GM12878 (cell line): ENCODE measurements around the gene RASA4. TPM values are rescaled to one million over a fixed set of nuclear protein-coding genes. Genes with fewer than 3 reads are reported as not detected.
"Not testable (repeated sequence)": the region's sequence is repeated elsewhere in the genome, so short reads cannot be mapped to it uniquely, and the experiment has no call there.

Experiments
- ATAC-seq: fragments of 200-7000 bp; cut with Tn5 transposase; 3 replicates; pipeline ENCODE4 v1.9.1; 2020; ENCODE audit warnings: mild to moderate bottlenecking, moderate library complexity
- BruUV-seq: library from RNA; stranded (reverse); fragments of 400-500 nt; replicated peaks from 2 replicates; lab custom pipeline; 2021; lab: Mats Ljungman, UMichigan
- CTCF ChIA-PET: fragments of 300-600 bp; sonication (Branson Sonifier 250); formaldehyde crosslinking; extraction: SDS; loops from one replicate; lab custom pipeline; 2021; ENCODE audit warnings: inconsistent platforms; lab: Yijun Ruan, JAX
- POLR2A ChIA-PET: fragments of 350-600 bp; formaldehyde crosslinking; extraction: SDS; loops from one replicate; lab custom pipeline; 2021; ENCODE audit warnings: inconsistent platforms; lab: Charles Lee
- RAD21 ChIA-PET: fragments of 300-600 bp; sonication (Branson Sonifier 250); formaldehyde crosslinking; loops from one replicate; lab custom pipeline; 2023; ENCODE audit warnings: antibody characterized with exemption; ENCODE audit not compliant: unreplicated experiment; lab: Charles Lee
- SMC1A ChIA-PET: fragments of 300-600 bp; sonication (Branson Sonifier 250); formaldehyde crosslinking; loops from one replicate; lab custom pipeline; 2023; ENCODE audit not compliant: unreplicated experiment, uncharacterized antibody; lab: Charles Lee
- DNase-seq: peaks from one replicate; pipeline ENCODE4 v3.0.0-alpha.2; 2011; ENCODE audit warnings: low read depth, low spot score
- FAIRE-seq: peaks from 3 replicates; lab custom pipeline; 2011; peaks lifted over from hg19 to GRCh38; lab: Jason Lieb, UNC
- H2AFZ ChIP-seq: 2 replicates; pipeline ENCODE4 v1.6.0; 2011; ENCODE audit warnings: low read depth, low read length, control low read depth; ENCODE audit not compliant: control insufficient read depth
- H3K27ac ChIP-seq: 2 replicates; pipeline ENCODE4 v1.5.1; 2011; ENCODE audit warnings: control low read depth; ENCODE audit not compliant: control insufficient read depth, insufficient read depth
- H3K27me3 ChIP-seq, 2 experiments: replicated peaks in 1 of 2; 2 replicates each; pipeline versions ENCODE4 v1.6.0 to v1.6.1; 2011; ENCODE audit warnings: low read length in 1 of 2; ENCODE audit not compliant: control insufficient read depth in 2 of 2, insufficient read depth in 2 of 2
- H3K36me3 ChIP-seq, 2 experiments: 2 replicates each; pipeline ENCODE4 v1.5.1; 2011; ENCODE audit warnings: low read length in 1 of 2; ENCODE audit not compliant: control insufficient read depth in 2 of 2, insufficient read depth in 2 of 2
- H3K4me1 ChIP-seq: 2 replicates; pipeline ENCODE4 v1.6.1; 2011; ENCODE audit warnings: mild to moderate bottlenecking, low read length, moderate library complexity, mixed read lengths; ENCODE audit not compliant: control insufficient read depth, insufficient read depth
- H3K4me2 ChIP-seq: 2 replicates; pipeline ENCODE4 v1.6.0; 2011; ENCODE audit warnings: control low read depth; ENCODE audit not compliant: control insufficient read depth, insufficient read depth
- H3K4me3 ChIP-seq: fragments of 200-600 bp; sonication (generic); 2 replicates; pipeline ENCODE4 v1.5.1; 2016
- H3K79me2 ChIP-seq: 2 replicates; pipeline ENCODE4 v1.6.0; 2011; ENCODE audit warnings: low read length; ENCODE audit not compliant: control insufficient read depth, insufficient read depth
- H3K9ac ChIP-seq: 2 replicates; pipeline ENCODE4 v1.8.0; 2011; ENCODE audit warnings: low read length, control low read depth, mixed read lengths; ENCODE audit not compliant: control insufficient read depth, insufficient read depth
- H3K9me3 ChIP-seq: replicated peaks from 3 replicates; pipeline ENCODE4 v1.5.1; 2011; ENCODE audit warnings: mild to moderate bottlenecking, low read length; ENCODE audit not compliant: control insufficient read depth, insufficient read depth
- H4K20me1 ChIP-seq: 2 replicates; pipeline ENCODE4 v1.6.0; 2011; ENCODE audit not compliant: control insufficient read depth, insufficient read depth
- WGBS: methylation state at CpG from one replicate; pipeline ENCODE4 v1.1.6; 2016; ENCODE audit warnings: low lambda C conversion rate; ENCODE audit not compliant: insufficient replicate concordance, insufficient coverage; ENCODE audit errors: missing lambda C conversion rate; 5-methylcytosine and 5-hydroxymethylcytosine counted together
- in situ Hi-C: fragments of 300-500 bp; cut with MboI; formaldehyde crosslinking; loops from 9 replicates; pipeline ENCODE4 v1.14.3; 2018; ENCODE audit warnings: mixed read lengths
- intact Hi-C: fragments of 100-400 bp; cut with micrococcal nuclease; formaldehyde crosslinking; loops from one replicate; pipeline ENCODE4 v1.14.2; 2022; ENCODE audit not compliant: unreplicated experiment
- polyA plus RNA-seq, 11 experiments: library from polyadenylated mRNA; depleted of rRNA in 4 of 11; unstranded in 6 of 11; stranded (reverse) in 5 of 11; fragments of >200 nt; fragmentation: Nextera tagmentation in 4 of 11; fragmentation: Illumina TruSeq in 1 of 11; extraction: Ambion mirVana in 4 of 11; extraction: Trizol in 1 of 11; gene quantifications; 1 replicate in 1 of 11; 2 replicates in 10 of 11; pipeline versions ENCODE4 v1.2.1 to v1.2.3, GENCODE V29; 2011 to 2016; ENCODE audit warnings: inconsistent platforms in 2 of 11, missing spikeins in 2 of 11, low read depth in 1 of 11
- total RNA-seq, 4 experiments: library from RNA; depleted of rRNA in 3 of 4; stranded (reverse); fragments of >200 nt in 3 of 4; fragmentation: Illumina TruSeq in 1 of 4; extraction: Trizol in 1 of 4; gene quantifications; 2 replicates each; pipeline versions ENCODE4 v1.2.1 to v1.2.3, GENCODE V29; 2013 to 2021

RASA4 gene
- total and polyA plus RNA-seq, 10 of the 15 experiments (the other 5 are each of a cell fraction or from before 2014, with no cell fraction given) = 1.7 to 35.8 (median 14.0) TPM

- H3K36me3 ChIP-seq, H3K79me2 ChIP-seq, H3K9ac ChIP-seq, intact Hi-C loops, SMC1A ChIA-PET, RAD21 ChIA-PET, ATAC-seq, H3K4me1 ChIP-seq, H3K4me3 ChIP-seq, H3K27ac ChIP-seq, H3K9me3 ChIP-seq, CTCF ChIA-PET, H2AFZ ChIP-seq, H4K20me1 ChIP-seq, POLR2A ChIA-PET, DNase-seq, H3K4me2 ChIP-seq, in situ Hi-C loops, FAIRE-seq, H3K27me3 ChIP-seq: not testable (repeated sequence)
- WGBS = 78% methylated on average over 6 of the region's 19 CpGs
- BruUV-seq = TSS peak; percentile 43
Measured at GRCh38 chr7:102604431-102605145, 12.0 kb downstream of the RASA4 start.

- H3K36me3 ChIP-seq, H3K79me2 ChIP-seq, SMC1A ChIA-PET, H3K4me1 ChIP-seq, H4K20me1 ChIP-seq, ATAC-seq, H3K4me2 ChIP-seq, FAIRE-seq, H3K4me3 ChIP-seq, H3K27ac ChIP-seq, BruUV-seq, DNase-seq, in situ Hi-C loops, H2AFZ ChIP-seq, CTCF ChIA-PET, intact Hi-C loops, H3K27me3 ChIP-seq, RAD21 ChIA-PET, H3K9me3 ChIP-seq, H3K9ac ChIP-seq, POLR2A ChIA-PET: not testable (repeated sequence)
- WGBS = no CpG with 5 or more reads among the region's 12 CpGs
Measured at GRCh38 chr7:102602317-102602716, 14.2 kb downstream of the RASA4 start.

GRCh38 chr7:102599699-102600098 is 16.9 kb downstream of the RASA4 start:
- H3K79me2 ChIP-seq, H3K27me3 ChIP-seq, FAIRE-seq, CTCF ChIA-PET, H4K20me1 ChIP-seq, H3K4me1 ChIP-seq, ATAC-seq, in situ Hi-C loops, H3K4me2 ChIP-seq, H3K9me3 ChIP-seq, H3K4me3 ChIP-seq, DNase-seq, SMC1A ChIA-PET, BruUV-seq, H3K9ac ChIP-seq, POLR2A ChIA-PET, RAD21 ChIA-PET, intact Hi-C loops, H2AFZ ChIP-seq, H3K27ac ChIP-seq, H3K36me3 ChIP-seq: not testable (repeated sequence)
- WGBS = no CpG with 5 or more reads among the region's 9 CpGs

- H3K27me3 ChIP-seq, H3K27ac ChIP-seq, RAD21 ChIA-PET, H3K79me2 ChIP-seq, CTCF ChIA-PET, POLR2A ChIA-PET, ATAC-seq, H3K9ac ChIP-seq, H3K4me3 ChIP-seq, intact Hi-C loops, DNase-seq, FAIRE-seq, in situ Hi-C loops, H4K20me1 ChIP-seq, BruUV-seq, H3K9me3 ChIP-seq, H3K4me1 ChIP-seq, H3K4me2 ChIP-seq, H2AFZ ChIP-seq, SMC1A ChIA-PET, H3K36me3 ChIP-seq: not testable (repeated sequence)
- WGBS = 75% methylated on average over 2 of the region's 10 CpGs
Measured at GRCh38 chr7:102596036-102596435, 20.5 kb downstream of the RASA4 start.
